ENCODE measurements around the gene LRRC7. TPM values are rescaled to one million over a fixed set of nuclear protein-coding genes. Genes with fewer than 3 reads are reported as not detected.

LRRC7 gene
- total RNA-seq, 1 experiment from 2014 or later: not detected

- POLR2A ChIA-PET: no interaction called here
- H3K9me3 ChIP-seq (ENCODE audit: control insufficient read depth, insufficient read depth, low read depth, low read length): no peaks in the 10 kb centered on the region
- H3K4me3 ChIP-seq (ENCODE audit: low read depth in 2 of 2, low read length in 2 of 2): no peak overlapping the region
- in situ Hi-C loops (cut with HindIII; ENCODE audit: low pct_unique_long_range_greater_than_20kb, low sequenced_read_pairs): no loop called here
- BruUV-seq (replicated peaks): no TSS peak
- no peak overlapping the region for H3K27ac ChIP-seq (ENCODE audit: low read length)
- CTCF ChIA-PET: interaction anchor here (0.5 to 0.7 kb wide), 2 partner anchors 42 to 59 kb away, joined by 3 read pairs; no protein-coding TSS in a partner anchor
- no peak for DNase-seq (ENCODE audit: low read depth, low spot score)
- intact Hi-C loops (cut with micrococcal nuclease; ENCODE audit: unreplicated experiment): no loop called here
- TF ChIP-seq TCF7L2 (IDR thresholded peaks at IDR 0.05; ENCODE audit: low read depth, low read length) (no peak), SIN3A (IDR thresholded peaks at IDR 0.05; ENCODE audit: borderline replicate concordance, insufficient read depth, low read depth, low read length) (no peak), CTCF (IDR thresholded peaks at IDR 0.05) (no peak), REST (IDR thresholded peaks at IDR 0.05; ENCODE audit: insufficient read depth in 1 of 2, low read depth in 2 of 2, low read length in 1 of 2) (no peak), POLR2AphosphoS5 (IDR thresholded peaks at IDR 0.05; ENCODE audit: low read depth, low read length) (no peak)
- no peaks in the 10 kb centered on the region for H3K27me3 ChIP-seq (ENCODE audit: control insufficient read depth, insufficient read depth, low read length)
- no peaks in the 10 kb centered on the region for H3K4me1 ChIP-seq (ENCODE audit: control insufficient read depth, insufficient read depth, low read length)
- no peak for ATAC-seq
- no peaks in the 10 kb centered on the region for H3K36me3 ChIP-seq (ENCODE audit: control insufficient read depth, insufficient read depth, low read length)
These were observed 541.5 kb downstream of the LRRC7 start for GRCh38 chr1:70109241-70109640.

DNA sequence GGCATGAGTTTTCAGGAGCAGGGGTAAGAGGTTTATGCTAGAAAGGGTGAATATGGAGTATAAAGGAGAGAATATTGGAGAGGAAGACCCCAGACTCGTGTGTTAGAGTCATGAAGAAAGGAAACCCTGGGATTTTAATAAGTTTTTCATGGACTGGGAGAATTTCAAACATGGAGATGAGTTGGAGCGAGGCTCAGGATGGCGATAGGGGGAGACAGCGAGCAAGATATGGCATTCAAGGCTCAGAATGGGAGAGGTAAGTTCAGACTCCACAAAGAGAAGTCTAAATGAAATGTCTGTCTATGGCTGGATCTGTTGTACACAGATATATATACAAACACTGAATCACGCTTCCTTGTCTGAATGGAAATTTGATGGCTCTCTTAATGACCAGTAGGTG is 545.1 kb downstream of the LRRC7 start:
- DNase-seq (ENCODE audit: low read depth, low spot score) (no peak), ATAC-seq (no peak)
- no peak overlapping the region for H3K4me3 ChIP-seq (ENCODE audit: low read depth in 2 of 2, low read length in 2 of 2)
- TF ChIP-seq REST (IDR thresholded peaks at IDR 0.05; ENCODE audit: insufficient read depth in 1 of 2, low read depth in 2 of 2, low read length in 1 of 2) (no peak), CTCF (IDR thresholded peaks at IDR 0.05) (peak; percentile 52)
- BruUV-seq (replicated peaks): no TSS peak
- intact Hi-C loops (cut with micrococcal nuclease; ENCODE audit: unreplicated experiment) (no loop called here), in situ Hi-C loops (cut with HindIII; ENCODE audit: low pct_unique_long_range_greater_than_20kb, low sequenced_read_pairs) (no loop called here)
- no peaks in the 10 kb centered on the region for H3K4me1 ChIP-seq (ENCODE audit: control insufficient read depth, insufficient read depth, low read length)
- CTCF ChIA-PET: no interaction called here
- POLR2A ChIA-PET: no interaction called here
- no peaks in the 10 kb centered on the region for H3K27me3 ChIP-seq (ENCODE audit: control insufficient read depth, insufficient read depth, low read length)
- no peaks in the 10 kb centered on the region for H3K9me3 ChIP-seq (ENCODE audit: control insufficient read depth, insufficient read depth, low read depth, low read length)
- no peaks in the 10 kb centered on the region for H3K36me3 ChIP-seq (ENCODE audit: control insufficient read depth, insufficient read depth, low read length)
- H3K27ac ChIP-seq (ENCODE audit: low read length): no peak overlapping the region

Data from Panc1 (cell line).